ENCODE data around the gene TECPR2.
"Not testable (repeated sequence)": the region's sequence is repeated elsewhere in the genome, so short reads cannot be mapped to it uniquely, and the experiment has no call there.

The TECPR2 gene

GRCh38 chr14:102513899-102514772 is 151.4 kb downstream of the TECPR2 start:
- no peak for FAIRE-seq

- no peak for FAIRE-seq
These were observed 152.4 kb downstream of the TECPR2 start for GRCh38 chr14:102514987-102515733.

- no peak for FAIRE-seq
These were observed 154.0 kb downstream of the TECPR2 start for GRCh38 chr14:102516531-102517391.

GRCh38 chr14:102517392-102518062 is 154.8 kb downstream of the TECPR2 start:
- FAIRE-seq = no peak

- no peak for FAIRE-seq
These were observed 155.4 kb downstream of the TECPR2 start for GRCh38 chr14:102518063-102518648.

- not testable (repeated sequence) for FAIRE-seq
These were observed 157.0 kb downstream of the TECPR2 start for GRCh38 chr14:102519709-102520108.

GRCh38 chr14:102523200-102523568 is 160.4 kb downstream of the TECPR2 start:
- no peak for FAIRE-seq

- FAIRE-seq = no peak
These were observed 161.1 kb downstream of the TECPR2 start for GRCh38 chr14:102523569-102524450.

- FAIRE-seq = no peak
These were observed 161.9 kb downstream of the TECPR2 start for GRCh38 chr14:102524451-102525218.

GRCh38 chr14:102525219-102525928 is 162.6 kb downstream of the TECPR2 start:
- no peak for FAIRE-seq

GRCh38 chr14:102525929-102526497 is 163.3 kb downstream of the TECPR2 start:
- no peak for FAIRE-seq

GRCh38 chr14:102528431-102529170 is 165.9 kb downstream of the TECPR2 start:
- FAIRE-seq = no peak

- no peak for FAIRE-seq
These were observed 168.2 kb downstream of the TECPR2 start for GRCh38 chr14:102530828-102531478.

GRCh38 chr14:102532204-102532658 is 169.5 kb downstream of the TECPR2 start:
- no peak for FAIRE-seq

- no peak for FAIRE-seq
These were observed 175.3 kb downstream of the TECPR2 start for GRCh38 chr14:102537981-102538601.

- FAIRE-seq = no peak
These were observed 176.1 kb downstream of the TECPR2 start for GRCh38 chr14:102538602-102539543.
